ENCODE measurements around the gene CCDC27.

Gene CCDC27

GRCh38 chr1:3718764-3719163 is 33.5 kb upstream of the CCDC27 start:
- DNase-seq, result no peak

- no peak for DNase-seq
Measured at GRCh38 chr1:3721955-3722465, 30.2 kb upstream of the CCDC27 start.

GRCh38 chr1:3722846-3723245 is 29.4 kb upstream of the CCDC27 start:
- no peak for DNase-seq

GRCh38 chr1:3724416-3725030 is 27.7 kb upstream of the CCDC27 start:
- DNase-seq, result peak in 13 of 14 donors; percentile 18 to 78 (median 33)

- no peak for DNase-seq
Measured at GRCh38 chr1:3725366-3725765, 26.9 kb upstream of the CCDC27 start.

- peak in 5 of 14 donors; percentile 5 to 38 (median 23) for DNase-seq
Measured at GRCh38 chr1:3727042-3727824, 25.0 kb upstream of the CCDC27 start.

GRCh38 chr1:3727825-3728776 is 24.1 kb upstream of the CCDC27 start:
- no peak for DNase-seq

- DNase-seq, result no peak
Measured at GRCh38 chr1:3729594-3730542, 22.4 kb upstream of the CCDC27 start.

GRCh38 chr1:3730543-3731247 is 21.6 kb upstream of the CCDC27 start:
- DNase-seq, result no peak

GRCh38 chr1:3731583-3732433 is 20.4 kb upstream of the CCDC27 start:
- peak in 7 of 14 donors; percentile 10 to 45 (median 20) for DNase-seq

GRCh38 chr1:3732434-3733093 is 19.7 kb upstream of the CCDC27 start:
- DNase-seq, result no peak

- no peak for DNase-seq
Measured at GRCh38 chr1:3733094-3733882, 19.0 kb upstream of the CCDC27 start.

- DNase-seq, result no peak
Measured at GRCh38 chr1:3733883-3734589, 18.2 kb upstream of the CCDC27 start.

GRCh38 chr1:3734602-3735001 is 17.6 kb upstream of the CCDC27 start:
- DNase-seq, result no peak

- DNase-seq, result no peak
Measured at GRCh38 chr1:3735027-3735681, 17.1 kb upstream of the CCDC27 start.

- DNase-seq, result no peak
Measured at GRCh38 chr1:3735688-3736087, 16.6 kb upstream of the CCDC27 start.

GRCh38 chr1:3736131-3736561 is 16.1 kb upstream of the CCDC27 start:
- no peak for DNase-seq

Measured in C1 segment of cervical spinal cord (tissue), 14 donors.